Measurements from ENCODE around the gene C15orf39.
"Not testable (repeated sequence)": the region's sequence is repeated elsewhere in the genome, so short reads cannot be mapped to it uniquely, and the experiment has no call there.

The C15orf39 gene

GRCh38 chr15:75237316-75237982 is 35.8 kb downstream of the C15orf39 start:
- Histone ChIP-seq H3K27ac (ENCODE audit: low read length) (no peak overlapping the region), H3K4me1 (ENCODE audit: insufficient read depth, low read length) (no peaks in the 10 kb centered on the region), H3K79me2 (ENCODE audit: insufficient read depth, low read length) (no peaks in the 10 kb centered on the region), H3K9ac (ENCODE audit: low read depth, low read length) (no peak overlapping the region), H4K20me1 (ENCODE audit: insufficient read depth, low read length) (no peaks in the 10 kb centered on the region), H3K9me3 (ENCODE audit: insufficient read depth, low read length, severe bottlenecking) (no peaks in the 10 kb centered on the region), H3K4me2 (ENCODE audit: insufficient read depth, low read length) (no peak overlapping the region), H2AFZ (ENCODE audit: low read depth, low read length) (no peak overlapping the region), H3K27me3 (ENCODE audit: insufficient read depth, low read length, poor library complexity) (peaks cover 3% of the 10 kb centered on the region), H3K36me3 (ENCODE audit: insufficient read depth, low read length) (no peaks in the 10 kb centered on the region), H3K4me3 (ENCODE audit: low read depth in 1 of 2, low read length in 2 of 2) (no peak overlapping the region)
- DNase-seq (no peak), ATAC-seq (ENCODE audit: insufficient read depth, low read depth) (no peak)
- TF ChIP-seq CTCF (IDR thresholded peaks at IDR 0.05; ENCODE audit: borderline replicate concordance, extremely low read depth, low read length, poor library complexity, severe bottlenecking) (no peak), EZH2 (IDR thresholded peaks at IDR 0.05; ENCODE audit: borderline replicate concordance, low read depth, low read length, severe bottlenecking) (no peak)

- no peak overlapping the region for H2AFZ ChIP-seq (ENCODE audit: low read depth, low read length)
- H3K4me1 ChIP-seq (ENCODE audit: insufficient read depth, low read length): no peaks in the 10 kb centered on the region
- no peak overlapping the region for H3K4me3 ChIP-seq (ENCODE audit: low read depth in 1 of 2, low read length in 2 of 2)
- no peaks in the 10 kb centered on the region for H3K79me2 ChIP-seq (ENCODE audit: insufficient read depth, low read length)
- H3K4me2 ChIP-seq (ENCODE audit: insufficient read depth, low read length): no peak overlapping the region
- H3K36me3 ChIP-seq (ENCODE audit: insufficient read depth, low read length): no peaks in the 10 kb centered on the region
- H3K9ac ChIP-seq (ENCODE audit: low read depth, low read length): no peak overlapping the region
- H3K27ac ChIP-seq (ENCODE audit: low read length): no peak overlapping the region
- TF ChIP-seq CTCF (IDR thresholded peaks at IDR 0.05; ENCODE audit: borderline replicate concordance, extremely low read depth, low read length, poor library complexity, severe bottlenecking) (no peak), EZH2 (IDR thresholded peaks at IDR 0.05; ENCODE audit: borderline replicate concordance, low read depth, low read length, severe bottlenecking) (no peak)
- H3K9me3 ChIP-seq (ENCODE audit: insufficient read depth, low read length, severe bottlenecking): no peaks in the 10 kb centered on the region
- peaks cover 3% of the 10 kb centered on the region for H3K27me3 ChIP-seq (ENCODE audit: insufficient read depth, low read length, poor library complexity)
- no peak for DNase-seq
- H4K20me1 ChIP-seq (ENCODE audit: insufficient read depth, low read length): no peaks in the 10 kb centered on the region
- no peak for ATAC-seq (ENCODE audit: insufficient read depth, low read depth)
Observed at GRCh38 chr15:75238150-75238549, 36.5 kb downstream of the C15orf39 start.

GRCh38 chr15:75245741-75246140 is 44.1 kb downstream of the C15orf39 start:
- H3K4me1 ChIP-seq (ENCODE audit: insufficient read depth, low read length); H3K4me3 ChIP-seq (ENCODE audit: low read depth in 1 of 2, low read length in 2 of 2); H2AFZ ChIP-seq (ENCODE audit: low read depth, low read length); H4K20me1 ChIP-seq (ENCODE audit: insufficient read depth, low read length); H3K9ac ChIP-seq (ENCODE audit: low read depth, low read length); H3K27ac ChIP-seq (ENCODE audit: low read length); H3K36me3 ChIP-seq (ENCODE audit: insufficient read depth, low read length); DNase-seq; H3K27me3 ChIP-seq (ENCODE audit: insufficient read depth, low read length, poor library complexity); ATAC-seq (ENCODE audit: insufficient read depth, low read depth); H3K79me2 ChIP-seq (ENCODE audit: insufficient read depth, low read length); H3K4me2 ChIP-seq (ENCODE audit: insufficient read depth, low read length); H3K9me3 ChIP-seq (ENCODE audit: insufficient read depth, low read length, severe bottlenecking): not testable (repeated sequence)

- not testable (repeated sequence) for H4K20me1 ChIP-seq (ENCODE audit: insufficient read depth, low read length); DNase-seq; H3K27me3 ChIP-seq (ENCODE audit: insufficient read depth, low read length, poor library complexity); H3K79me2 ChIP-seq (ENCODE audit: insufficient read depth, low read length); H3K36me3 ChIP-seq (ENCODE audit: insufficient read depth, low read length); H2AFZ ChIP-seq (ENCODE audit: low read depth, low read length); H3K9ac ChIP-seq (ENCODE audit: low read depth, low read length); H3K4me1 ChIP-seq (ENCODE audit: insufficient read depth, low read length); H3K4me3 ChIP-seq (ENCODE audit: low read depth in 1 of 2, low read length in 2 of 2); H3K9me3 ChIP-seq (ENCODE audit: insufficient read depth, low read length, severe bottlenecking); H3K27ac ChIP-seq (ENCODE audit: low read length); ATAC-seq (ENCODE audit: insufficient read depth, low read depth); H3K4me2 ChIP-seq (ENCODE audit: insufficient read depth, low read length)
Observed at GRCh38 chr15:75248991-75249390, 47.3 kb downstream of the C15orf39 start.

All from DND-41 (cell line).